AG08395 (cell line): ENCODE results near the gene SLC6A3.
"Not testable (repeated sequence)": the region's sequence is repeated elsewhere in the genome, so short reads cannot be mapped to it uniquely, and the experiment has no call there.

ENCODE experiments used
- DNase-seq: peaks from one replicate; pipeline ENCODE4 v3.0.0; 2012; ENCODE audit warnings: mixed read lengths, low spot score

The SLC6A3 gene

GRCh38 chr5:1387059-1387755 is 58.0 kb downstream of the SLC6A3 start:
- DNase-seq: no peak

DNA sequence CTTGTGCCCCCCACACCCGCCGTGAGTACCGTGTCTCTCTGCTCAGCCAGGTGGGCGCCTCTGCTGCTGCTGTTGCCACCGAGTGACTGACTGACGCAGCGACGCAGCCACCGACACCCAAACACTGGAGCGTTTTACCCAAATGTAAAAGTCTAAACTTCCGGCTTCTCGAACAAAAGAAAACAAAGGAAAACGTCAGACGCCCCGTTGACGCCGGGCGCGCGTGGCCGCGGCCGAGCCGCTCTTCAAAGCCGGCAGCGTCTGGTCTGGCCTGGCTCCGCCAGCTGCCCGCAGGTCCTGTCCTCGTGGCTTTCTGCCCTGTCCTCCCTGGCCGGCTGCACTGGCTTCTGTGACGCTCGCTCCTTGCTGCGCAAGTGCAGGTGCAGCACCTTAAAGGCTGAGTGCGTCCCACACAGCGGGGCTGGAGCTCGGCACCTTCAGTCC is 58.9 kb downstream of the SLC6A3 start:
- peak; percentile 51 for DNase-seq

GRCh38 chr5:1385395-1386273 is 59.6 kb downstream of the SLC6A3 start:
- peak; percentile 87 for DNase-seq

- no peak for DNase-seq
Measured at GRCh38 chr5:1384521-1384920, 60.7 kb downstream of the SLC6A3 start.

- DNase-seq: no peak
Measured at GRCh38 chr5:1383886-1384401, 61.3 kb downstream of the SLC6A3 start.

DNA sequence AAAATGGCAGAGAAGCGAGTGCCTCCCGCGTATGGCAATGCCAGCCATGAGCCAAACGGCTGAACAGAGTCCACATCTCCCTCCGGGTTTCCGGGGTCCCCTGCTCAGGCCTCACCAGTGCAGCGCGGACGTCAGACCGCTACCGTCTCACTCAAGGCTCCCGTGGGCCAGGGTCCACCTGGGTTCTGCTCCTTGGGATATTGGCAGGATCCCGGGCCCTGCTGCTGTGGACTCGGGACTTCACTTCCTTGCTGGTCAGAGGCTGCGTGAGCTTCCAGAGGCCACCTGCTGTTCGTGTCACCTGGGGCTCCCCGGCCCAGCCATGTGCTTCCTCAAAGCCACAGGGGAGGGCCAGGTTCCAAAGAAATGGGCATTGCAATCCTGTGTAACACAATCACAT is 61.9 kb downstream of the SLC6A3 start:
- DNase-seq: no peak

DNA sequence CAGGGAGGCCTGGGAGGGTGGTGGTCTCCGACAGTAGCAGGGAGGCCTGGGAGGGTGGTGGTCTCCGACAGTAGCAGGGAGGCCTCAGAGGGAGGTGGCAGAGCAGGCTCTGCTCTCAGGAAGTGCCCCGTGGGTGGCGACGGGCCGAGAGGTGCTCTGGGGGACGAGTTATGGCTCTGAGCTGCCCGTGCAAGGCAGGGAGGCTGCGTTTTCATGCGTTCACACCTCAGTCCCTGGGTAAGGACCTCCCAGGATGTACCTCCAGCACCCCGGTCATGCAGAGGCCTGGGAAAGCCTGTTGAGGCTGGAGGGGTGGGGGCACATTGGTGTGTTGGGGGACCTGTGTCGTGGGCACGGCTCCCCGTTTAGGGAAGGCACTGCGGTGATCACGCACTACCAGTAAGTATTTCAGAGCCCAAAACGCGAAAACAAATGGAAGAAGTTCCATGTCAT is 63.0 kb downstream of the SLC6A3 start:
- DNase-seq: no peak

- no peak for DNase-seq
Measured at GRCh38 chr5:1381370-1382247, 63.6 kb downstream of the SLC6A3 start.

DNA sequence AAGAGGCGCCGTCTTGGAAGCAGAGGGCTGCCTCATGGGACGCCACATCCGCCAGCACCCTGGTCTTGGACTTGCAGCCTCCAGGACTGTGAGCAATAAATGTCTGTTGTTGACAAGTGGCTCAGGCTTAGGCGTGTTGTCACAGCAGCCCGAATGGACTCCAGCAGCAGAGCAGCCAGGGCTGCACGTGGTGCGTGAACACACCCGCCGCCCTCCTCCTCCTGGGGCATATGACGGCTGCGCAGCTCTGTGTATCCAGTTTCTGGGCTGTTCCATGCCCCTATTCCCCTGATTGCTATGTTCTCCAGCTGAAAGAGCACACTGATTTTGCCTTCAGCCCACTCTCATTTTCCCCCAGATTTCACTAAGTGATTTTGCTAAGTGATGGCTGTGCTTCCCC is 64.3 kb downstream of the SLC6A3 start:
- DNase-seq: no peak

DNA sequence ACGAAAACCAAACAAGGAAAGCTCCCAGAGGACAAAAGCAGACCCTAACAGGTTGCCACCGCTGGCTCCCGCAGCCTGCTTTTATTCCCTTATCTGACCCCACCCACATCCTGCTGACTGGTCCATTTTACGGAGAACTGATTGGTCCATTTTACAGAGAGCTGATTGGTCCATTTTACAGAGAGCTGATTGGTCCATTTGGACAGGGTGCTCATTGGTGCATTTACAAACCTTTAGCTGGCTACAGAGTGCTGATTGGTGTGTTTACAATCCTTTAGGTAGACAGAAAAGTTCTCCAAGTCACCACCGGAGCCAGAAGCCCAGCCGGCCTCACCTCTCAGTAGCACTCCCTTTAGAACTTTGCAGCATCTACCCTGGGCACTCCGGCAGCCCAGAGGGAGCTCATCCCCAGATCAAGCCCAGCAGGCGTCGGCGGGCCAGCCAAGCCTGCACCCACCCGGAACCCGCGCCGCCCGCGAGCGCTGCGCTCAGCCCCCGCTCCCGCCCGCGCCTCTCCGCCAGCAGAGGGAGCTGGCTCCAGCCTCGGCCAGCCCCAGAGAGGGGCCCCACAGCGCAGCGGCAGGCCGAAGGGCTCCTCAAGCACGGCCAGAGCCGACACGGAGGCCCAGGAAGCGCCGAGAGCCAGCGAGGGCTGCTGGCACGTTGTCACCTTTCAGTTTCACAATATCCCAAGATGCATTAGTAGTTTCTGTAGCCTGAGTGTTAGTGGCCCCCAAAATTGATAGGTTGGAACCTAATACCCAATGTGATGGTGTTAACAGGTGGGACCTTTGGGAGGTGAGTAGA is 65.0 kb downstream of the SLC6A3 start:
- DNase-seq: peak; percentile 11

- DNase-seq: no peak
Measured at GRCh38 chr5:1378866-1379659, 66.2 kb downstream of the SLC6A3 start.

GRCh38 chr5:1378096-1378495 is 67.1 kb downstream of the SLC6A3 start:
- DNase-seq: no peak

DNA sequence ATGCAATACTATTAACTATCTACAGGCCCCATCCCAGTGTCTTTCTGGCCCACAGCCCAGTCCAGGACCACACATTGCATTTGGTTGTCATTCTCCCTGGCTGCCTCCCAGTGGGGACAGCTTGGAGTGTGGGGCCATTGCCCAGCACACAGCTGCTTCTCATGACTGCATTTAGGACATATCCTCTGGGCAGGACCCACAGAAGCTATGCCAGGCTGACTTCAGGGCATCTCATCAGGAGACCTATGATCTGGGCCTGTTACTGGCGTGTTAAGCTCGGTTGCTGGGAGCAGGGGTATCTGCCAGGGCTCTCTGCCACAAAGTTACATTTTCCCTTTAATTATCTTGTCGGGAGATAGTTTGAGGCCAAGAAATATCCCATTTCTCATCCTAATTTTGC is 68.3 kb downstream of the SLC6A3 start:
- no peak for DNase-seq

- DNase-seq: no peak
Measured at GRCh38 chr5:1375871-1376810, 69.1 kb downstream of the SLC6A3 start.

DNA sequence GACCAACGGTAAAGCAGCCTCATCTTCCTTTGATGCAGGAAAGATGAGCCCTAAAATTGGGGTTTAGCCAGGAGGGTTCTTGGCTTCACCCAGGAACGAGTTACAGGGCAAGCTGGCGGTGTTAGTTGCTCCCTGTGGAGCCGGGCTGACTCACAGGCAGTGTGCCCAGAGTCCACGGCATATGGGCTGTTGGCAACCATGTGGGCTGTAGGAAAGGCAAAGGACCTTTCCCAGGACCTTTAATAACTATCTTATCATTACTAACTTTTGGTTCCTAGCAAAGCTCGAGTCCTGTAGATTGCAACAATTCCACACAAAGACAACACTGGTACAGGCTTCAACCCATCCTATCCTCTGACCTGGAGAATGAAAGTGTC is 70.6 kb downstream of the SLC6A3 start:
- DNase-seq: peak; percentile 29

GRCh38 chr5:1374030-1374678 is 71.1 kb downstream of the SLC6A3 start:
- DNase-seq: no peak

GRCh38 chr5:1371972-1372342 is 73.3 kb downstream of the SLC6A3 start:
- DNase-seq: not testable (repeated sequence)

DNA sequence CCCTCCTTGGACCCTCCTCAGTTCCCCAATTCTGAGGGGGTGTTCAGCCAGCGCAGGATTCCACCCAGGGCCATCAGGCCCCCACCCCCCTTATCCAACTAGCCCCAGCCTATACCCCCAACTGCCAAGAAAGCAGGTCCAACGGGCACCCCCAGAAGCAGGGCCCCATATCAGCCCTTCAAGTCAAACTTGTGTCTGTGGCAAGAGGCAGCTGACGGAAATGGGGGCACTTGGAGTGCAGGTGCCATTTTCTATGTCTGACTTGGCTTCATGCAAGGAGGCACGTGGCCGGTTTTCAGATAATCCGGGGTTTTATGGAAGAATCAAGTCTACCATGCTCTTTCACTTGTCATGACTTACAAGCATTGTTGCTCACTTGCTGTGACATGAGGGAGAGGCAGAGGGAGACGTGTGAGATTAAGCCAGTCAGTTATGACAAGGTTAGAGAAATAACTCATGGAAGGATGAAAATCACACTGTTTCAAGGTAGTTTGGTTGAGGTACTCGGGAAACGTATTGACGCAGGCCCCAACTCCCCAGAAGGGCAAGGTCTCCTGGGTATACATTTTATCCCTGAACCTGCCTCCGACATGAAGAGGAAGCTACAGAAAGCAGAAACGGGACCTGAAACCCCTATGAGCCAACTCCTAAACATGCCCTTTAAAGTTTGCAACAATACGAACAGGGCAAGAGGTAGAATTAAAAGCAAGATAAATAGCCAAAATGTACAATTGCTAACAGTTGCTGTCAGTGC is 73.8 kb downstream of the SLC6A3 start:
- DNase-seq: no peak
